Aorta (tissue), 5 donors: ENCODE results near the gene ATG4B. TPM values are rescaled to one million over a fixed set of nuclear protein-coding genes. Genes with fewer than 3 reads are reported as not detected.

ENCODE experiments used
- ATAC-seq: fragments of 200-7000 bp; cut with Tn5 transposase; one replicate; pipeline ENCODE4 v1.9.1; 2022; ENCODE audit warnings: moderate library complexity; ENCODE audit not compliant: low FRiP score
- DNase-seq, 2 donors: peaks; one replicate each; pipeline ENCODE4 v3.0.0-alpha.2; 2020
- H3K27ac ChIP-seq, 2 donors: one replicate each; pipeline ENCODE4 v1.5.1; 2013; ENCODE audit warnings: low read length in 2 of 2, mild to moderate bottlenecking in 2 of 2, moderate library complexity in 2 of 2, control low read depth in 1 of 2, inconsistent platforms in 1 of 2, low read depth in 1 of 2
- H3K27me3 ChIP-seq, 2 donors: one replicate each; pipeline ENCODE4 v1.6.1; 2013; ENCODE audit warnings: control low read depth in 1 of 2, low read length in 1 of 2, mild to moderate bottlenecking in 1 of 2, moderate library complexity in 1 of 2; ENCODE audit not compliant: insufficient read depth in 2 of 2, control insufficient read depth in 1 of 2
- H3K36me3 ChIP-seq, 2 donors: one replicate each; pipeline ENCODE4 v1.6.1; 2013; ENCODE audit warnings: control low read depth in 1 of 2, low read length in 1 of 2, mild to moderate bottlenecking in 1 of 2; ENCODE audit not compliant: insufficient read depth in 2 of 2, control insufficient read depth in 1 of 2
- H3K4me1 ChIP-seq, 2 donors: one replicate each; pipeline ENCODE4 v1.6.1; 2013; ENCODE audit warnings: low read length in 2 of 2, control low read depth in 1 of 2, mild to moderate bottlenecking in 1 of 2, moderate library complexity in 1 of 2; ENCODE audit not compliant: insufficient read depth in 2 of 2, control insufficient read depth in 1 of 2
- H3K4me3 ChIP-seq, 2 donors: one replicate each; pipeline ENCODE4 v1.5.1; 2013; ENCODE audit warnings: low read length in 2 of 2, control low read depth in 1 of 2, mild to moderate bottlenecking in 1 of 2
- H3K9me3 ChIP-seq: one replicate; pipeline ENCODE4 v1.6.1; 2013; ENCODE audit warnings: mild to moderate bottlenecking, low read length; ENCODE audit not compliant: control insufficient read depth
- WGBS, 2 donors: extraction: QIAGEN DNeasy Blood & Tissue Kit; methylation state at CpG; one replicate each; pipeline ENCODE4 v1.1.7; 2013; 5-methylcytosine and 5-hydroxymethylcytosine counted together
- intact Hi-C, 2 donors: fragments of 100-400 bp; cut with DNase I; formaldehyde crosslinking; loops; one replicate each; pipeline versions ENCODE4 v1.14.2 to v1.15.0; 2022
- polyA plus RNA-seq, 2 donors: library from polyadenylated mRNA; stranded (reverse); fragments of 200-250 nt; gene quantifications; one replicate each; pipeline ENCODE4 v1.2.3, GENCODE V29; 2013
- total RNA-seq, 2 donors: library from RNA; stranded (reverse); fragmentation: NEBNext Ultra II Directional; extraction: Animal tissue kit (Norgen Biotek cat#: 25700); gene quantifications; one replicate each; pipeline ENCODE4 v1.2.1, GENCODE V29; 2021
- donor health status: healthy with polysubstance abuse.
- donor health status: Bipolar disorder and iron deficiency.
- donor health status: DM: no; HTN: no; CAD: no.
- donor health status: DM: no; HTN: no; CAD: no.
- donor health status: DM: yes; HTN: yes; CAD: no.

ATG4B gene
- total and polyA plus RNA-seq, 4 donors: 30.4 to 85.4 (median 74.3) TPM

- no peaks in the 10 kb centered on the region for H3K27me3 ChIP-seq
- WGBS, 2 donors: 84 to 86% methylated on average over 23 of the region's 23 CpGs
Observed at GRCh38 chr2:241665731-241666440, 28.4 kb downstream of the ATG4B start.

GRCh38 chr2:241666627-241667400 is 29.3 kb downstream of the ATG4B start:
- no peak overlapping the region for H3K4me3 ChIP-seq
- intact Hi-C loops: no loop called here
- H3K4me1 ChIP-seq: no peaks in the 10 kb centered on the region
- 69 to 71% methylated on average over 42 of the region's 42 CpGs for WGBS, 2 donors
- ATAC-seq: no peak
- peaks cover 0 to under 1% of the 10 kb centered on the region in 2 donors for H3K36me3 ChIP-seq
- DNase-seq: no peak
- H3K27ac ChIP-seq: no peak overlapping the region
- no peaks in the 10 kb centered on the region for H3K9me3 ChIP-seq
- no peaks in the 10 kb centered on the region for H3K27me3 ChIP-seq

More at GRCh38 chr2:241665731-241666440, 28.4 kb downstream of the ATG4B start:
- Histone ChIP-seq H3K36me3 (peaks cover 0 to 2% of the 10 kb centered on the region in 2 donors), H3K4me3 (no peak overlapping the region), H3K9me3 (no peaks in the 10 kb centered on the region), H3K4me1 (no peaks in the 10 kb centered on the region), H3K27ac (no peak overlapping the region)
- no peak for DNase-seq
- intact Hi-C loops: no loop called here
- ATAC-seq: no peak

GRCh38 chr2:241668354-241668753 is 30.9 kb downstream of the ATG4B start:
- Histone ChIP-seq H3K36me3 (peaks cover 0 to 1% of the 10 kb centered on the region in 2 donors), H3K4me3 (no peak overlapping the region), H3K4me1 (no peaks in the 10 kb centered on the region), H3K27ac (no peak overlapping the region), H3K9me3 (no peaks in the 10 kb centered on the region), H3K27me3 (no peaks in the 10 kb centered on the region)
- 94 to 95% methylated on average over 20 to 21 of the region's 21 CpGs for WGBS, 2 donors
- ATAC-seq (no peak), DNase-seq (no peak)
- intact Hi-C loops: no loop called here

GRCh38 chr2:241668839-241669238 is 31.3 kb downstream of the ATG4B start:
- H3K4me1 ChIP-seq: no peaks in the 10 kb centered on the region
- H3K9me3 ChIP-seq: no peaks in the 10 kb centered on the region
- peaks cover 0 to 1% of the 10 kb centered on the region in 2 donors for H3K36me3 ChIP-seq
- H3K27ac ChIP-seq: no peak overlapping the region
- ATAC-seq: no peak
- 85 to 88% methylated on average over 12 of the region's 12 CpGs for WGBS, 2 donors
- intact Hi-C loops: no loop called here
- no peaks in the 10 kb centered on the region for H3K27me3 ChIP-seq
- H3K4me3 ChIP-seq: no peak overlapping the region
- no peak for DNase-seq

GRCh38 chr2:241670333-241671110 is 33.0 kb downstream of the ATG4B start:
- 89% methylated on average over 31 of the region's 31 CpGs for WGBS, 2 donors
- no peak overlapping the region for H3K27ac ChIP-seq
- peaks cover 0 to 1% of the 10 kb centered on the region in 2 donors for H3K36me3 ChIP-seq
- intact Hi-C loops: no loop called here
- no peak for ATAC-seq
- no peak overlapping the region for H3K4me3 ChIP-seq
- no peaks in the 10 kb centered on the region for H3K9me3 ChIP-seq
- DNase-seq: no peak
- no peaks in the 10 kb centered on the region for H3K27me3 ChIP-seq
- H3K4me1 ChIP-seq: no peaks in the 10 kb centered on the region

- Histone ChIP-seq H3K4me1 (no peaks in the 10 kb centered on the region), H3K9me3 (no peaks in the 10 kb centered on the region), H3K36me3 (peaks cover 0 to 1% of the 10 kb centered on the region in 2 donors), H3K4me3 (no peak overlapping the region), H3K27me3 (no peaks in the 10 kb centered on the region), H3K27ac (no peak overlapping the region)
- DNase-seq: no peak
- intact Hi-C loops: no loop called here
- WGBS, 2 donors: 92% methylated on average over 31 of the region's 31 CpGs
- no peak for ATAC-seq
Observed at GRCh38 chr2:241671457-241672240, 34.2 kb downstream of the ATG4B start.

GRCh38 chr2:241672243-241673188 is 35.0 kb downstream of the ATG4B start:
- Histone ChIP-seq H3K27ac (no peak overlapping the region), H3K36me3 (peaks cover 0 to 1% of the 10 kb centered on the region in 2 donors), H3K9me3 (no peaks in the 10 kb centered on the region), H3K27me3 (no peaks in the 10 kb centered on the region), H3K4me3 (no peak overlapping the region), H3K4me1 (no peaks in the 10 kb centered on the region)
- DNase-seq (no peak), ATAC-seq (no peak)
- intact Hi-C loops: no loop called here
- 92 to 93% methylated on average over 41 to 42 of the region's 42 CpGs for WGBS, 2 donors
